GM12891 (cell line): ENCODE results near the gene LUM.
A peak's percentile ranks its signal among the peaks of the same experiment; 100 is the strongest.

Experiments used
- DNase-seq: peaks from one replicate; pipeline ENCODE4 v3.0.0; 2011; ENCODE audit warnings: low spot score; ENCODE audit not compliant: insufficient read length
- FAIRE-seq: peaks from 2 replicates; lab custom pipeline; 2011; peaks lifted over from hg19 to GRCh38; lab: Jason Lieb, UNC
- PAX5 ChIP-seq: IDR thresholded peaks from 2 replicates; pipeline ENCODE4 v1.6.1; 2011; ENCODE audit warnings: low read length, moderate library complexity, mild to moderate bottlenecking; ENCODE audit not compliant: insufficient read depth, severe bottlenecking
- POLR2A ChIP-seq: IDR thresholded peaks from 2 replicates; pipeline ENCODE4 v1.6.1; 2011; ENCODE audit warnings: low read depth, low read length, control low read depth
- POLR2AphosphoS5 ChIP-seq: IDR thresholded peaks from 2 replicates; pipeline ENCODE4 v1.6.1; 2011; ENCODE audit warnings: low read depth, low read length, control low read depth
- POU2F2 ChIP-seq: IDR thresholded peaks from 2 replicates; pipeline ENCODE4 v1.6.1; 2011; ENCODE audit warnings: low read depth, mild to moderate bottlenecking, control low read depth, low read length, moderate library complexity
- SPI1 ChIP-seq: IDR thresholded peaks from 2 replicates; pipeline ENCODE4 v1.6.1; 2011; ENCODE audit warnings: low read depth, low read length, control low read depth
- TAF1 ChIP-seq: IDR thresholded peaks from 2 replicates; pipeline ENCODE4 v1.6.1; 2011; ENCODE audit warnings: low read depth, low read length, control low read depth

LUM gene

DNA sequence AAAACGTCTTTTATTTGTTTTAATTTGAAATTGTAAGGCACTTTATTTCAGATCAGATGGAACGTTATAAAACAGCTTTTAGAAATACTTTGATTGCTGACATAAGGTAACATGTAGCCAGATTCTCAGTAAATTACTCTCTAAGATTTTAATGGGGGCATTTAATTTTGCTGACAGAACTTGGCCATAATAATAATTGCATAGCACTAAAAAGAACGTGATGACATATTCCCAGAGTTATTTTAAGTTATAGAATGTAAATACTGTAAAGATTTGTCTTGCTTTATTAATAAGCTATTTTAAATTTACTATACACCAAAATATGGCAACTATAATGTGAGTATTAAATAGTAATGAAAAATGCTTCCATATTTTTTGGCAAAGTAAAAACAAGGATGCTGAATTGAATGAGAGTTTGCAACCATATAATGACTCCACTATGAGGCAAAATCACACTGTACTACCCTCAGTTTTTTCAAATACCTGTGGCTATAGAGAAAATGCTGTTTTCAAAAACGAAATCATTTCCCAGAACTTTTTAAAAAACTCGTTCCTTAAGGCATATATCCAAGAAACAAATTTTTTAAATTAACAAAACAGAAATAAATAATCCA is 876 bp downstream of the LUM start:
- no peak for TF ChIP-seq POLR2AphosphoS5
- no peak for TF ChIP-seq TAF1
- no peak for TF ChIP-seq POU2F2
- TF ChIP-seq SPI1 = no peak
- no peak for TF ChIP-seq PAX5
- TF ChIP-seq POLR2A = no peak
- FAIRE-seq = no peak

GRCh38 chr12:91109581-91110310 is 1.5 kb downstream of the LUM start:
- DNase-seq (no peak), FAIRE-seq (no peak)
- no peak for TF ChIP-seq TAF1
- TF ChIP-seq PAX5 = no peak
- no peak for TF ChIP-seq POLR2AphosphoS5
- no peak for TF ChIP-seq POLR2A
- no peak for TF ChIP-seq POU2F2
- TF ChIP-seq SPI1 = no peak

More for the DNA sequence above, 876 bp downstream of the LUM start:
- no peak for DNase-seq

GRCh38 chr12:91109148-91109564 is 2.1 kb downstream of the LUM start:
- TF ChIP-seq POLR2AphosphoS5 = no peak
- TF ChIP-seq SPI1 = no peak
- no peak for TF ChIP-seq POU2F2
- no peak for TF ChIP-seq POLR2A
- no peak for TF ChIP-seq PAX5
- no peak for TF ChIP-seq TAF1
- FAIRE-seq = peak; percentile 79
- DNase-seq = no peak

GRCh38 chr12:91108196-91108755 is 3.0 kb downstream of the LUM start:
- TF ChIP-seq POU2F2 (no peak), TAF1 (no peak), PAX5 (no peak), POLR2AphosphoS5 (no peak), POLR2A (no peak), SPI1 (no peak)
- FAIRE-seq (no peak), DNase-seq (no peak)

DNA sequence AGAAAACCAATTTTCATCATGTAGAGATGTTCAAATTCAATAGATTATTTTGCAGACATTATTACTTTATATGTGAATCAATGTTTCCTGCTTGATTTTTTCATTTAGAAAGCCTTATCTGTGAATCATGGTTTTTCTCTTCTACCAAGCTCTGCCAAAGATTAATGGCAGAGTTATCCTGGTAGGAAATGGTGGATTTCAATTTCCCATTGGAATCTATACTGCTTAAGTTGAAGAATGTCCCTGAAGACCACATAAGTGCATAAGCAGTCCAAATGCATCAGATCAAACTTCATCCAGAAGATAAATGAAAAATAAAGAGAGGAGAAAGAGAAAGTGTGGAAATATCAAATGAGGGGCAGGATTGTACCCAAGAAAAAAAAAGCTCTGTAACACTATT is 5.0 kb downstream of the LUM start:
- FAIRE-seq = no peak
- TF ChIP-seq POLR2AphosphoS5 = no peak
- no peak for TF ChIP-seq PAX5
- TF ChIP-seq POU2F2 = no peak
- no peak for TF ChIP-seq TAF1
- no peak for TF ChIP-seq SPI1
- no peak for TF ChIP-seq POLR2A
- DNase-seq = no peak

DNA sequence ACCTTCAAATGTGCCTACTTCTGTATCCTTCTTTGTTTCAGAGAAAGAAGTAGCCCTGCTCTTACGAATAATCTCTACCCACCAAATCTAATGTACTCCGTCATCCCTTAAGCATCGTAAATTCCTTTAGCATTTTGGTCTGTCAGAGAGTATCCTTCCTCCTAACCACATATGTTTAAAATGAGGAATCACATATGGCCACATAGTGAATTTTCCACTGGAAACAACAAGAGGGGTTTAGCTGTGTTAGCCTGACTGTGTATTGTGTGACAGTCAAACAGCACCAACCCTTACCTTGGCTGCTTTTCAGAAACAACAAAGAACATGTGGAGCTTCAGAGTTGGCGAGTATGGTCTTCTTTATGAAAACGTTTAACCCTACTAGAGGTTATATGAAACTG is 5.5 kb downstream of the LUM start:
- TF ChIP-seq PAX5 (no peak), POLR2A (no peak), POLR2AphosphoS5 (no peak), TAF1 (no peak), SPI1 (no peak), POU2F2 (no peak)
- FAIRE-seq (no peak), DNase-seq (no peak)

DNA sequence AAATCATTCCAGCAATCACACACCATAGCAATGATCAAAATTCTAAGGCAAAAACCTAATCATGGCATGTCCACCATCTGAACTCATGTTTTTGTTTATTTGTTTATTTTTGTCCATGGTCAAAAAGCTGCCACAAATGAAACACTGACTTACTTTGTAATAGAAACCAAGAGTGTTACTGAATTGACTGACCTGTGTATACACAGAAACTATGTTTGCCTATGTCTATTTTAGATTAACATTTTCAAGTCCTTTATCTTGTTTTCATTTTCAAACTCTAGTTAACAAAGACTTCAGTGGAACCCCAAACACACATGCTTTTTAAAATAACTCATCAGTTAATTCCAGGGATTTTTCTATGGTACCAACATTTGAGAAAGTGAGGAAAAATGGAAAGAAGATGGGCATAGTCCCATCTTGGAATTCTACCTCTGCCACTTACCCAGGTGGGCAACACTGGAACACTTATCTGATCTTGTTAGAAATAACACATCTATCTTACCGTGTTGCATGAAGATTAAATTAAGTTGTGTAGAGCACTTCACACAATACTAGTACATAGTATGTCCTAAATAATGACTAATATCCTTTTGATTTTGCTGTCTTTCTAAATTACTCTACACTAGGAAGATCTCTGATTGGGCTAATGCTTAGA is 6.4 kb downstream of the LUM start:
- no peak for DNase-seq
- TF ChIP-seq POLR2AphosphoS5 (no peak), POLR2A (no peak), TAF1 (no peak), PAX5 (no peak), SPI1 (no peak), POU2F2 (no peak)
- no peak for FAIRE-seq

- FAIRE-seq (no peak), DNase-seq (no peak)
- no peak for TF ChIP-seq PAX5
- no peak for TF ChIP-seq SPI1
- no peak for TF ChIP-seq POLR2A
Measured at GRCh38 chr12:91103624-91104023, 7.7 kb downstream of the LUM start.

- TF ChIP-seq POU2F2 (no peak), SPI1 (no peak), POLR2AphosphoS5 (no peak), POLR2A (no peak), TAF1 (no peak), PAX5 (no peak)
- no peak for FAIRE-seq
- no peak for DNase-seq
Measured at GRCh38 chr12:91103101-91103500, 8.2 kb downstream of the LUM start.
